ENCODE results near the gene MATK.
"Not testable (repeated sequence)": the region's sequence is repeated elsewhere in the genome, so short reads cannot be mapped to it uniquely, and the experiment has no call there.

The MATK gene

GRCh38 chr19:3771000-3771905 lies 14.9 kb downstream of the MATK start:
- no peak for DNase-seq (ENCODE audit: low read depth in 2 of 2)

DNA sequence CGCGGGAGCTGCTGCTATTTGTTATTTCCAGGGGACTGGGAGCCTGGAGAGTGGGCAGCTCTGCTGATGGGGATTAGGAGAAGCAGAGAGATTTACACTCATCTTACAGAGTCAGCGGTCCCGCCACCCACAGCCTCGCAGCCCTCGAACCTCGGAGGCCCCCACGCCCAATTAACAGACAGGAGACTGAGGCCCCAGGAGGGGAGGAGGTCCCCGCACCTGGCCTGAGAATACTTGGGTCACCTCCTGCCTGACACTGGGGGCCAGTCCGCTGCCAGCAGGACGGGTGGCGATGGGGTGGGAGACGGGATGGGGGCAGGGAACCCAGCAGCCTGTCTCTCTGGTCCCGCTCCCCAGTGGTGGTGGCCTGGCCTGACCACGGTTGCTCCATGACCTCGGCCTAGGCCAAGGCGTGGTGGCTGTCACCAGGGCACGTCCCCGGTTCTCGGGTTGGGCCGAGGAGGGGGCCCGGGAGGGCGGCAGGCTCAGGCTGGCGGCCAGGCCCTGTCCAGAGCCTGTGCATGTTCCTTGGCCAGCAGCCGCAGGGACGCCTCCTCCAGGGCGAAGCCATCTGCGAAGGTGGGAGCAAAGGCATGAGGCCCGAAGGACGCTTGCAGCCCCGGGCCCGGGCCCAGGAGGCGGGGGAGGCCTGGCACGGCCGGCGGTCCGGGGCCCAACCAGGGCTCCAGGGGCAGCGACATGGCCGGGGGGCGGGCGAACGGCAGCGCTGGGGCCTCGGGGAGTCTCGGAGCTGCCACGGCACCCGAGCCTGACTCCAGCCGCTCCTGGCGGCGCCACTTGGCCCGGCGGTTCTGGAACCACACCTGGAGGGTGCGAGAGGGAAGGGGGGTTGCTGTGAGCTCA lies 15.8 kb downstream of the MATK start:
- no peak for DNase-seq (ENCODE audit: low read depth in 2 of 2)

GRCh38 chr19:3769494-3769893 lies 16.7 kb downstream of the MATK start:
- no peak for DNase-seq (ENCODE audit: low read depth in 2 of 2)

DNA sequence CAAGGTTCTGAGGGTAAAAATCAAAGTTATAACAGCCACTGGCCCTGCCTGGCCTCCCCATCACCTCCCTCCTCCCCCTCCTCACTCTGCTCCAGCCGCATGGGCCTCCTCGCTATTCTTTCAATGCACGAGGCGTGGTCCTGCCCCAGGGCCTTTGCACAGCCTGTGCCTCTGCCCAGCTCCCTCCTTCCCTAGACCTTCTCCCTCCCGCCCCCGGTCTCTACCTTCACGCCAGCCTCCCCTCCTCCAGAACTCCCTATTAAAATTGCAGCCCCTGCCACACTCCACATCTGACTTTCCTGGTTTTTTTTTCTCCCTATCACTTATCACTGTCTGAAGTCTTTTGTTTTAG lies 17.5 kb downstream of the MATK start:
- DNase-seq (ENCODE audit: low read depth in 2 of 2): no peak

DNA sequence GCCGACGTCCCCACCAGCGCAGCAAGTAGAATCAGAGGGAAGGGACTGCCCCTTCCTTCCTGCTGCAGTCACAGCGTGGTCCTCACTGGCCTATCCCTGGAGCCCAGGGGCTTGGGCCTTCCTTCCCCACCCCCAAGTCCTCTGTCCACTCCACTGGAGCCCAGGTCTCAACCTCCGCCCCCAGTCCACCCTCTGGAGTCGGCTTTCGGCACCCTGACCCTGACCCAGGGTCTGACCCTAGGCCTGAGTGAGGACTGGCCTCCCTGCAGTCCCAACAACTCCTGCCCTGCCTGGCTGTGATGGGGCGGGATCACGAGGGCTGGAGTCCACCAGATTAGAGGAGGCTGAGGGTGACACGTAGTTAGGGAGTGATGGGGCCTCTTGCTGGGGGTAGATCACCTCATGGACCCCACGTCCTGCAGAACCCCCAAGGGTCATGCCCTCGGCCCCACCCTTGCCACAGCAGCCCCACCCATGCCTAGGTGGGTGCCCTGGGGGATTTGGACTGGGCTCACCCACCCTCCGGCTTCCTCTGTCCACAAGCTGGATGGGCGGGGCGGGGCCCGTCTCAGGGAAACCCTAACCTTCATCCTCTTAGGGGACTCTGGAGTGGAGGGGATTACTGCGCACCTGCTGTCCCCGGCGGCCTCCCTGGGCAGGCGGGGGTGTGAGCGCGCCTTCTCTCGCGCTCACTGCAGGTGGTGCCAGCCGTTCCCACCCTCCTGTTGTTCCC lies 18.0 kb downstream of the MATK start:
- DNase-seq (ENCODE audit: low read depth in 2 of 2): no peak

GRCh38 chr19:3767050-3767449 lies 19.1 kb downstream of the MATK start:
- DNase-seq (ENCODE audit: low read depth in 2 of 2): no peak

DNA sequence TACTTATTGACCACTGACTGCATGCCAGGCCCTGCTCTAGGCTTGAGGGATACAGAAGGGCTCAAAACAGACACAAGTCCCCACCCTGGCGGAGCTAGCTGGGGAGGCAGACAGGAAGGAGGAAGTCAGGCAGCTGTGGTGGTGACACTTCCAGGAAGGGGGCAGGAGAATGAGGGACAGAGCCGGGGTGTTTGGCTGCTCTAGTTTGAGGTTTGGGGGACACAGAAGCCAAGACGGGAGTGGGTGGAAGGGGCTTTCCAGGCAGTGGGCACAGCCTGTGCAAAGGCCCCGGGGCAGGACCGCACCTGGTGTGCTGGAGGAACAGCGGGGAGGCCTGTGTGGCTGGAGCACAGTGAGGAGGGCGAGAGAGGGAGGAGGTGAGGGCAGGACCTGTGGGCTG lies 19.7 kb downstream of the MATK start:
- no peak for DNase-seq (ENCODE audit: low read depth in 2 of 2)

DNA sequence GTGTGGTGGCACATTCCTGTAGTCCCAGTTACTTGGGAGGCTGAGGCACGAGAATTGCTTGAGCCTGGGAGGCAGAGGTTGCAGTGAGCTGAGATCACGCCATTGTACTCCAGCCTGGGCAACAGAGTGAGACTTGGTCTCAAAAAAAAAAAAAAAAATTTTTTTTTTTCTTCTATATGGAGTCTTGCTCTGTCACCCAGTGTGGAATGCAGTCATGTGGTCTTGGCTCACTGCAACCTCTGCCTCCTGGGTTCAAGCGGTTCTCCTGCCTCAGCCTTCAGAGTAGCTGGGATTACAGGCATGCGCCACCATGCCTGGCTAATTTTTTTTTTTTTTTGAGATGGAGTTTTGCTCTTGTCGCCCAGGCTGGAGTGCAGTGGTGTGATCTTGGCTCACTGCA lies 20.4 kb downstream of the MATK start:
- not testable (repeated sequence) for DNase-seq (ENCODE audit: low read depth in 2 of 2)

- DNase-seq (ENCODE audit: low read depth in 2 of 2): no peak
These were observed 21.1 kb downstream of the MATK start for GRCh38 chr19:3765121-3765520.

GRCh38 chr19:3762501-3763459 lies 23.4 kb downstream of the MATK start, which contains the start of gene MRPL54:
MRPL54 (plus strand) TSS chr19:3762682; CDS start chr19:3762701, 19 bp downstream.
- peak; percentile 96 to 97 for DNase-seq (ENCODE audit: low read depth in 2 of 2)

DNA sequence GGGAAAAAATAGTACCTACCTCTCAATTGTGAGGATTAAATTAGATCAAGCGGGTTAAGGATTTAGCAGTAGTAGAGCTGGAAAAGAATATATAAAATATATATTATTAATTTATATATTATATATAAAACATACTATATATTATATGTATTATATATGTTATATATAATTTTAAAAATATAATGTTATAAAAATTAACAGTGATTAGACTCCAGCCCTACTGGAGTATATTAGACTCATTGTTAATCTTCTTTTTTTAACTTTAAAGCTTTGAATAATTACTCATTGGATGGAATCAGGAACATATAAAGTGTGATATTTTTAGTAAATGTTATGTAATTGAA lies 24.1 kb downstream of the MATK start:
- DNase-seq (ENCODE audit: low read depth in 2 of 2): no peak

DNA sequence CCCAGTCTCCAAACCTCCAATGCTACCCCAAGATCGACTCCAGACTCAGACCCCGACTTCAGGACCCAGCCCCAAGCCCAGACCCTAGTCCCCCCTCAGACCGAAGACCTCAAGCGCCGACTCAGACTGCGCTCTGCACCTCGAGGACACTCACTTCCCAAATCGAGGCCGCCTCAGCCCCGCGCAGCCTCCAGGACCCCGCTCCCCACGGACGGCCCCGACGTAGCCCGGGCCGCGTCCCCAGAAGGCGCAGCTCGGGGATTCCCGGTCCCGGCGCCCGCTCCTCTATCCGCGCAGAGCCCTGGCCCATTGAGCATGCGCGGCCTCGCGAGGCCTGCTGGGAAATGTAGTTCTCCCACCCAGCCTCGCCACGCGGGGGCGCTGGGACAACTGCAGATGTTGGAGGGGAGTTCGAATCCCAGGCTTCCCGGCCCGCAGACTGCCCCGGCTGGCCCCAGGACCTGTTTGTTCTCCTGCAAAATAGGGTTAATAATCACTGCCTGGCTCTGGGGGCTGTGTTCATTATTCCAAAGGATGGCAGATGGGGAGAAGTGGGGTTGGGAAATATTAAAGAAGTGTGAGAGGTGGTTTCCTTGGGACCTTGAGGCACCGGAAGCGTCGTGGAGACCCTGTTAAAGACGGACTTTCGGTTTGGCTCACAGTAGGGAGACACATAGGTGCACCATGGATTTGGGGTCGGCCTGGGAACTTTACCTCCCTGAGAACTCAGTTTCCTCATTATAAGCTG lies 24.6 kb downstream of the MATK start, which contains the start of gene APBA3:
APBA3 (minus strand) TSS at position 311 of the 748 bp plus-strand sequence. CDS start 1,428 bp downstream, outside the sequence.
- peak; percentile 69 to 75 for DNase-seq (ENCODE audit: low read depth in 2 of 2)

- DNase-seq (ENCODE audit: low read depth in 2 of 2): no peak
These were observed 25.3 kb downstream of the MATK start for GRCh38 chr19:3760871-3761361.

DNA sequence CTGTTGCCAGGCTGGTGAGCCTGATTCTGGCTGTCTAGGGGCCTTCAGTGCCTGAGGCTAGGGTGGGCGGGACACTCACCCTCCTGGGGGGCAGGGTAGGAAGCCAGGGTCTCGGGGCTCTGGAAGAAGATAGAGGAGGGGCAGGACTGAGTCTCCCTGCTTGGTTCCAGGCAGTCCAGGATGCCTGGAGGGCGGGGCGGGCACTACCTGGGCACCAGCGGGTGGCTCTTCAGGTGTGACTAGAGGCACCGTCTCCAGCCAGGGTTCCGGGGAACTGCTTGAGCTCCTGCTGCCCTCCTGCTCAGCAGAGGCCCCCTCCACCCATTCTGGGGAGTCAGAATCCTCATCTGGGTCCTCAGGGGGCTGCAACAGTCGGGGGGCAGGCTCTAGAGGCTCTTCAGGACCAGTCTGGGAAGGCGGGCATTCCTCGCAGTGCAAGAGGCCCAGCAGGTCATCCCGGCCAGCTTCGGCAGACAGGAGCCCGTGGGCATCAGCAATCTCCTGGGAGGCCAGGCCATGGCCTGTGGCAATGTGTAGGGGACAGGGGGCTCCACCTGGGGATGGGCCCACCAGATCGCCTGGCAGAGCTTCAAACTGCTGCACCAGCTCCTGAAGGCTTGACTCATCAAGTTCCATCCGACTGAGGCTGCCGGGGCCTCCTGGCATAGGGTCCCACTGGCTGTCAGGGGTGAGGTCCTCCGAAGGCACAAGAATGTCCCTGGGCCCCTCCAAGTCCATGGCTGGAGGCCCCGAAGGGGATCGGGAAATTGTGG lies 26.5 kb downstream of the MATK start:
- DNase-seq (ENCODE audit: low read depth in 2 of 2): no peak

DNA sequence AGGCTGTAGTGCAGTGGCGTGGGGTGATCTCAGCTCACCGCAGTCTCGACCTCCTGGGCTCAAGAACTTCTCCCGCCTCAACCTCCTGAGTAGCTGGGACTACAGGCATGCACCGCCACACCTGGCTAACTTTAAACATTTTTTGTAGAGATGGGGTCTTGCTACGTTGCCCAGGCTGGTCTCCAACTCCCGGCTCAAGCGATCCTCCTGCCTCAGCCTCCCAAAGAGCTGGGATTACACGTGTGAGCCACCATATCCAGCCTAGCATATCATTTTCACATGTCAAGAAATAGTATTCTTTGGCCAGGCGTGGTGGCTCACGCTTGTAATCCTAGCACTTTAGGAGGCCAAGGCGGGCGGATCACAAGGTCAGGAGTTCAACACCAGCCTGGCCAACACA lies 27.9 kb downstream of the MATK start:
- DNase-seq (ENCODE audit: low read depth in 2 of 2): not testable (repeated sequence)

- DNase-seq (ENCODE audit: low read depth in 2 of 2): not testable (repeated sequence)
These were observed 28.5 kb downstream of the MATK start for GRCh38 chr19:3757705-3758104.

DNA sequence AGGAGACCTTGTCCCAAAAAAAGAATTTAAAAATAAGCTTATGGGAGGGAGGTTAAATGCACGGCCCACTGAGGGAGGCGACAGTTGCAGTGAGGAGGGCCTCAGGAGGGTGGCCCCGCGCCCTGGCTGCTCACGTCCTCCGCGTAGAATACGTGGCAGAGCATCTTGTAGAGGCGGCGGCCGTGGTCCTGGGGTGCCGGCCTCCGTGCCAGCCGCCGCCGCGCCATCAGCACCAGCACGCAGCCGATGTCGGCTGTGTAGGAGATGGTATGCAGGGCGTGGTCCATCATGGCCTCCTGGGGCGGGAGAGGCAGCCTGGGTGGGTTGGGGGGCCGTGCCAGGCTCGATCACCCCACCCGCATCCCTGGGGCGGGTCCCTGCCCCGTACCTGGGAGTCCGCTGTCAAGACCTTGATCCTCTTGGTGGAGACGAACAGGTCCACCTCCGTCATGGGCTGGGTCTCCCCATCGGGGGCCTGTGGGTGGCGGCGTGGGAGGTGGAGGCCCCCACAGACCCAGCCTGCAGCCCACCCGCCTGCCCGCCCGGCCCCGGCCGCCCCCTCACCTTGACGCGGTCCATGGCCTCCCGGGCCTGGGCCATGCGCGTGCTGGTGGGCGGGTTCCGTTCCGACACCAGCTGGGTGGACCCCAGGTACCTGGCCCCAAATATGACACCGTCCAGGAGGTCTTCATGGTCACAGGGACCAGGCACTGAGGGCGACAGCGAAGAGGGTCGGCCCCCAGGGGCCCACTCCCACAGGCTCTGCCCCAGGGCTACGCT lies 32.4 kb downstream of the MATK start:
- DNase-seq (ENCODE audit: low read depth in 2 of 2): no peak

- no peak for DNase-seq (ENCODE audit: low read depth in 2 of 2)
These were observed 33.7 kb downstream of the MATK start for GRCh38 chr19:3752492-3752891.
